GM19043 (cell line): Measurements from ENCODE around the gene SNTA1.
"Not testable (repeated sequence)": the region's sequence is repeated elsewhere in the genome, so short reads cannot be mapped to it uniquely, and the experiment has no call there.

ENCODE experiments used
- ATAC-seq: cut with Tn5 transposase; IDR thresholded peaks from one replicate; pipeline ENCODE4 v1.9.1; 2021; ENCODE audit warnings: low read depth; ENCODE audit not compliant: unreplicated experiment

SNTA1 gene

DNA sequence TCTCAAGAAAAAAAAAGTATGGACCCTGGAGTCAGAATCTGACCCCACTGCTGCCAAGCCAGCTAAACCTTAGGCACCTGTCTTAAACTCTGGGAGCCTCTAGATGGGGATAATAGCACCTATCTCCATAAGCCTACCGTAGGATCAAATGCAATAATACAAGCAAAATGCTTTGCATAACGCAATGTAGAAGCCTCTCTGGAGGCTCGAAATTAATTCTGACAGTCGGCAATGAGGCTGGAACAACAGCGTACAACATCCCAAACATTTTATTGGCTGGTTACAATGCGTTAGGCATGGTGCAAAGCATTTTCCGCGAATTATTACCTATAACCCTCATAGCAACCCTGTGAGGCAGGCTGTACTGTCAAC is 42.8 kb downstream of the SNTA1 start:
- no peak for ATAC-seq

- no peak for ATAC-seq
These were observed 43.6 kb downstream of the SNTA1 start for GRCh38 chr20:33399924-33400323.

GRCh38 chr20:33394718-33395117 is 48.8 kb downstream of the SNTA1 start:
- no peak for ATAC-seq

- no peak for ATAC-seq
These were observed 50.0 kb downstream of the SNTA1 start for GRCh38 chr20:33393609-33394008.

DNA sequence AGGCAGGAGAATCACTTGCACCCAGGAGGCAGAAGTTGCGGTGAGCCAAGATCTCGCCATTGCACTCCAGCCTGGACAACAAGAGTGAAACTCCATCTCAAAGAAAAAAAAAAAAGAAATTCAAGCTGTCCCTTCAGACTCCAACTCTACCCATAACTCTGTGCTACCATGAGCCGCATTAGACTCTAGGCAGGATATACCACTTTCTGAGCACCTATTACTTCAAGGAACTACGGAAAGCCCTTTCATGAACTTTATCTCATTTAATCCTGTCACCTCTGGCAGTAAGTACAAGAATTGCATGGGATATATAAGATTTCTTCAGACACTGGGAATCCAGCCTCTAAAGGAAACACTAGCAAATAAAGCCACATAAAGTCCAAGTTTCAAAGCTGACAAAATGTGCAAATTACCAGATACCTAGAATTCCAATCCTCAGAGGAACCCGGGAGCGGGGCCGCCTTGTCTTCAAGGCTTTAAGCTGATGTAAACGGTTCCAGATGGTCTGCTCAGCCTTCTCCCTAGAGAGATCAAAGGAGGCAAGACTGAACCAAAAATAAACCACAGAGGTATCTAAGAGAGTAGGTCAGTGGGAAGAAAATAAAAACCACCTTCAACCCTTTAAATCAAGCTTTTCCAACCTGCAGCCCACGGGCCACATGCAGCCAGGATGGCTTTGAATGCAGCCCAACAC is 51.7 kb downstream of the SNTA1 start:
- no peak for ATAC-seq

GRCh38 chr20:33389326-33389725 is 54.2 kb downstream of the SNTA1 start:
- ATAC-seq = not testable (repeated sequence)

GRCh38 chr20:33388268-33388667 is 55.3 kb downstream of the SNTA1 start:
- ATAC-seq = no peak

DNA sequence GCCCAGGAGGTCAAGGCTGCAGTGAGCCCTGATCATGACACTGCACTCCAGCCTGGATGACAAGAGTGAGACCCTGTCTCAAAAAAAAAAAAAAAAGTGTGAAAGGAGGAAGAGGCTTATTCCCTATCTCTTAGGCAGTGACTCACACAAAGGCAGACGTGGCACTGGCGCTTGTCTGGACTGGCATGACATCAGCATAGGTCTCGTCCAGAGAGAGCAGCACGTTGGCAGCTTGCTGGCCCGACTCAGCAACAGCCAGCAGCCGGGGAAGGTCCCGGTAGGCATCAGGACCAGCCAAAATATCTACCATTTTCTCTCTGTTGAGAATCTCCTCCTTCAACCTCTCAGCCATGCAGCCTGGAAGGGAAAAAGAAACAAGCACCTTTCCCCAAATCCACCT is 56.4 kb downstream of the SNTA1 start:
- ATAC-seq = no peak

- no peak for ATAC-seq
These were observed 56.9 kb downstream of the SNTA1 start for GRCh38 chr20:33386673-33387072.

DNA sequence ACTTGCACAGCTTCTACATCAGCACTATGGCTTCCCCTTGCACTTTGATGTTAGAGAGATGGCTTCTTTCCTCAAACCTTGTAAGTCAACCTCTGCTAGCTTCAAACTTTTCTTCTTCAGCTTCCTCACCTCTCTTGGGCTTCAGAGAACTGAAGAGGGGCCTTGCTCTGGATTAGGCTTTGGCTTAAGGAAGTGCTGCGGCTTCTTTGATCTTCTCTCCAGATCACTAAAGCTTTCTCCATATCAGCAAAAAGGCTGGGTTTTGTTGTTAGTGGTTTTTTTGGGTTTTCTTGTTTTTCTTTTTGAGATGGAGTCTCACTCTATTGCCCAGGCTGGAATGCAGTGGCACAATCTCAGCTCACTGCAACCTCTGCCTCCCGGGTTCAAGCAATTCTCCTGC is 66.2 kb downstream of the SNTA1 start:
- no peak for ATAC-seq

GRCh38 chr20:33373735-33374605 is 69.6 kb downstream of the SNTA1 start:
- no peak for ATAC-seq

- no peak for ATAC-seq
These were observed 70.5 kb downstream of the SNTA1 start for GRCh38 chr20:33372993-33373441.

- no peak for ATAC-seq
These were observed 73.3 kb downstream of the SNTA1 start for GRCh38 chr20:33370291-33370690.

DNA sequence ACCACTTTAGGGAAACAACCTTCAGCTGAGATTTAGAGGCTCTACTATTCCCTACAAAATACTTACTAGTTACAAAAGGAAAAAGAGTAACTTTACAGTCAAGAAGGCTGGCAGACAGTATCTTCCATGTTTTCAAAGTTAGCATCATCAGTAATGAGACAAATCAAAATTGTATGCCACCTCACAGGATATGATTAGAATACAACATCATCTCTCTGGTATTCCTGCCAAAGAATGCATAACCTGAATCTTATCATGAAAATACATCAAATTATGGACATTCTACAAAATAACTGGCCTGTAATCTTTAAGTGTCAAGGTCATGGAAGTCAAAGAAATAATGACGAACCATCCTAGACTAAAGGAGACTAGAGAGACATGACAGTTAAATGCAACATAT is 80.7 kb downstream of the SNTA1 start:
- ATAC-seq = no peak

DNA sequence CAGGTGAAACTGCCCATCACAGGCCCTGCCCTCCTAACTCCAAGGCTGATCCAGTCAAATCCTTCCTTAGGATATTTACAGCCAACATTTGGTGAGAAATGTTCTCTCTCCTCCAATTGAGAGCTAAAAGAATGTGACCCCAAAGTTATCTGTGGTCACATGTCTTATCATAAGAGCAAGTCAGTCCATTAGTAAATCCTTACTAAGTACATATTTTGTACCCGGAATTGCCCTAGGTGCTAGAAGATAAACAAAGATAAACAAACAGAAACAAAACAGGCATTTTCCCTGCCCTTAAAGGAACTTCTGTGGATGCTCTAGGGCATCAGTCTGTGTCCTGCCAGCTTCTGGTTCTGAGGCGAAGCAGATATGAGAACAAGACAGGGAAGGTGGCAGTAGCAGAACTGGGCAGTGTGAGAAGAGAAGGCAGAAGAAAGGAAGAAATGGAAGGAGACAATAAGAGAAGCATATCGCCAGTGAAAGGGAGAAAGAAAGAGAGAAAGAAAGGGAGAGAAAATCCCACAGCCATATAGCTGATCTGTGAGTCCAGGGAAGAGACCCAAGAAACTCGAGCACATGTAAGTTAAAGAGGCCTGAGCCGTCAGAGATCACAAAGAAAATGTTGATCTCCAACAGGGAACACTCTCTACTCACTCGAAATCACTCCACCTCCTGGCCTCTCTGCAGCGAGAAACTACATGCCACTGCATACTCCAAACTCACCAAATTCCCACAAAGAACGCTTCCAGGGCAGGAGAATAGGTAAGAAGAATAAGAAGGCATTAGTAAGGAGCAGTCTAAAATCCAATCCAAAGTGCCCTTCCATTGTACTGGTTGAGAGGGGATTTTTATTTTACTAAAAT is 83.9 kb downstream of the SNTA1 start:
- no peak for ATAC-seq
